ENCODE measurements around the gene NSD1.
"Not testable (repeated sequence)": the region's sequence is repeated elsewhere in the genome, so short reads cannot be mapped to it uniquely, and the experiment has no call there.

The NSD1 gene

DNA sequence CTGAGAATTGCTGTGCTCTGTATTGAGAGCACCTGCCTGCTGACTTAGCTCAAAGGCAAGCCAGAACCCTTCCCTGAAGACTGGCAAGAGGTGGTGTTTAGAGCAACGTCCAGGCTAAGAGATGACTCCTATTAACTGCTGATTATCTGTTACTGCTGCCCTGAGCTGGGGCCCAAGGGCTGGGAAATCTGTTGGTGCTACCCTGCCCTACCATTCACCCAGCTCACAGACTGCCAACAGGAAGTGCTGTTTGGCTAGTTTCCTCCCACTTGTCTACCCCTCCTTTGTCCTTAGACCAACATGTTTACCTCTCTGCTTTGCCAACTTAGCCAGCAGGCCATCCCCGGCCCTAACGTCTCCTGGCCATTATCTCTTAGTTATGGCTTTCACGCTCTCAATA, 163.0 kb downstream of the NSD1 start:
- no peak for DNase-seq

GRCh38 chr5:177297922-177298321, 164.3 kb downstream of the NSD1 start:
- no peak for DNase-seq

DNA sequence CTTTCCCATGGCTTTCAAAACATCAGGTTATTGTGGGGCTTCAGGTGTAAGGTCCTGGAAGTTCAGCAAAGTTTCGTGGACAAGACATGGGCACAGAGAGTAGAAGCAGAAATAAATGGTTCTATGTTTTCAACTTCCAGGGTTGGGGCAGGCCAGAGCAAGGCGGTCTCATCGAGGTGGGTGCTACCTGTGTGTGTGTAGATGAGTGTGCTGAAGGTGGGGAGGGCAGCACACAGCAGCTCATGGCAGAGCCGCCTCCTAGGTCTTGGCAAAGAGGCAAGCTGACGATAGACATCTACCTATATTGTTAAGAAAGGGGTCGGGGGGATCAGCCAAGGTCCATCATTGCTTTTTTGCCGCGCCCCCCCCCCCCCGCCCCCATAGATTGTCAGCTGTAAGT, 166.1 kb downstream of the NSD1 start:
- DNase-seq, result no peak

DNA sequence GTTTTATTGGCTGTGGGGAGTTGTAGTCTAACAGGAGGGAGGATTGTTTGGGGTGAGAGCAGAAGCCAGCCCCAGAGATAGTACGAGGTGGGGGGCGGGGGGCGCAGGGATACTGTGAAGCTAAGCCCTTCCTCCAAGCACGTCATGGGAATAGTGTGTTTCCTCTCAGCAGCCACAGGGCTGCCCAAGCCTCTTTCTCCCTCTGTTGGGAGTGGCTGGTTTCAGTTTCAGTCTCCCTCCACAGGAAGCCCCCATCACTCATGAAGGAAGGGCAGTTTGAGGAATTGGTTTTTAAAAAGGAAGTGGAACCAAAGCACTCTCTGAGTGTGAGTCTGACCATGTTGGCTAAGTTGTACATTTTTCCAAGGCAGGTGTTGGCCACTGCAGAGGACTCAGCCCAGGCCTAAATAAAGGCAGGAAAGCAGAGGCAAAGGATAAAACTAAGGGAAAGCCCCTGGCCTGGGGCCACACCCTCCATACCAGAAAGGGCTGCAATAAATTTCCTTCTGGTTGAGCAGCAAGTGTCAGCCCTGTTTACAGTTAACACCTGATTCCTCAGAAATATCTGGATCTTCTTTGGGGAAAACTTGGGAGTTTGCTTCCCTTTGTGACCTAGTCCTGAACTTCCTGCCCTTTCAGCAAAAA, 166.8 kb downstream of the NSD1 start:
- DNase-seq, result no peak

DNA sequence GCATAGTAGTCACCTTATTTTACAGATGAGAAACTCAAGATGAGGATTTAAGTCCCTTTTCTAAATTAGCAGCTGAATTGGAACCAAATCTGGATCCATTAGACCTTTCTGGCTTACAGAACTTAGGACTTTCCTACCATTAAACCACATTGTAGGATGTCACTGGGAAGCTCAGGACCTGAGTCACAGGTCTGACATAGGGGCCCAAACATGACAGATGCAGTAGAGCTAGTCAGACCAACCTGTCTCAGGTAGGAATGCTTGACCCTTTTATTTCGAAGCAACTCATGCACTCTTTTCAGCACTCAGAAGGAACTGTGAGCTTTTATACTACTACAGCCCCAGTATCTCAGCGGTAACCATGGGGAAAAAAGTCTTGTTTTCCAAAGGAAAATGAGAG, 167.4 kb downstream of the NSD1 start:
- no peak for DNase-seq

GRCh38 chr5:177301503-177302165, 168.1 kb downstream of the NSD1 start:
- no peak for DNase-seq

DNA sequence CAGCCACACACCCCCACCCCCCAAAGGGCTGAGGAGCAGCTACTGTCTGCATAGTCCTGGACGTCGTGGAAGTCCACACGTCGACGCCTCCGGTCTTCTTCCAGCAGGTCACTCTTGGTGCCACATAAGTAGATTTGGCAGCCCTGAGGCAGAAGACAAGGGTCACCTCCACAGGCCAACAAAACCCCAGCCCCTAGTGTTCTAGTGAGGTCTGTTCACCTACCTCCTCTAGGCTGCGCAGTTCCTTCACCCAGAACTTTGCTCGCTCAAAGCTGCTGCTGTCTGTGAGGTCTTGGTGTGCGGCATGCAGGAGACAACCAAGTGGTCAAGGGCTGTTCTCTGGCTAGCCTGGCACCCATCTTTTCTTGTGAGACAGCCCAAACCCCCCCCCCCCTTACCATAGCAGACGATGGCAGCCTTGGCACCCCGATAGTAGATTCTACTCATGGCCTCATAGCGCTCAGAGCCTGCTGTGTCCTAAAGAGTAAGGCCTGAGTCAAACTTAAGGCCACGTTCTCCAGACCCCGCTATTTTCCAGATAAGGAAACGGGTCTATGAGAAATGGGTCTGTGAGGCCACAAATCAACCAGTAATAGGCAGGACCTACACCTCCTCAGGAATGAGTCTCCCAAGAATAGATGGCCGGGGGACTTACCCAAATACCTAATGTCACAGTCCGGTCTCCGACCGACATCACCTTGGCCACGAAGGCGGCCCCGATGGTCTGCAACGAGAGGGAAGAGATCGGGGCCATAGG, 169.0 kb downstream of the NSD1 start:
- no peak for DNase-seq

DNA sequence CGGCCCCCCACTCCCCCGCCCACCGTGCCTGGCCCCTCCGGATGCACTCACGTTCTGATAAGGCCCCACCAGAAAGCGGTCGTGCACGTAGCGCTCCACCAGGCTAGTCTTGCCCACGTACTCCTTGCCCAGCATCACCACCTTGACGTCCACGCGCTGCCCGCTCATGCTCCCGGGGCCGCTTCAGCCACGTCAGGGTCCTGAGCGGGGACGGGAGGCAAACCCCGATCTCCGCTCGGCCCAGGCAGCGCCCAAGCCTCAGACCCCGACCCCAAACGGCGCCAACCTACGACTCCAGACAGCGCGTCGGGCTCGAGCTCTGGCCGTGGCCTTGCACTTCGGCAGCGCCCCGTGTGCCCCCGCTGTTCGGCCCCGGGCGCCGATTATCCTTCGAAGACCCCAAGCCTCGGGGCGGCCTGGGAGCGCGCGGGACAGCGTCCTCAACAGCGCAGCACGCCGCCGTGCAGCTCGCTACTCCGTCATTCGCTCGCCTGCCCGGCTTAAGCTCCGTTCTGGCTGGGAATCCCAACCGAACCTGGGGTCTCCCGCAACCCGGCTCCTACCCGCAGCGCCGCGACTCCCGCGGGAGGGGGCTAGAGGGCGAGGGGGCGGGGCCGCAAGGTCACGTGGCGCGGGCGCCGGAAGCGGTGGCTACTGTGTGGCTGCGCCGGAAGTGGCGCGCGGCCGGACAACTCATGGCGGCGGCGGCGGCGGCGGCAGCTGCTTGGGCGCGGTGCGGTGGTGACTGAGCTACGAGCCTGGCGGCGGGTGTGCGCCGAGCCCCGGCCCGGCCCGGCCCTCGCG, 169.8 kb downstream of the NSD1 start, which contains the start of the genes PRELID1 and RAB24:
Gene PRELID1, plus strand, starts transcription at position 679 of the 804 bp plus-strand sequence. CDS start 187 bp downstream, outside the sequence.
Gene RAB24, minus strand, starts transcription at position 599 of the 804 bp plus-strand sequence. Its CDS starts 431 bp downstream, at position 168.
- peak; percentile 95 for DNase-seq

DNA sequence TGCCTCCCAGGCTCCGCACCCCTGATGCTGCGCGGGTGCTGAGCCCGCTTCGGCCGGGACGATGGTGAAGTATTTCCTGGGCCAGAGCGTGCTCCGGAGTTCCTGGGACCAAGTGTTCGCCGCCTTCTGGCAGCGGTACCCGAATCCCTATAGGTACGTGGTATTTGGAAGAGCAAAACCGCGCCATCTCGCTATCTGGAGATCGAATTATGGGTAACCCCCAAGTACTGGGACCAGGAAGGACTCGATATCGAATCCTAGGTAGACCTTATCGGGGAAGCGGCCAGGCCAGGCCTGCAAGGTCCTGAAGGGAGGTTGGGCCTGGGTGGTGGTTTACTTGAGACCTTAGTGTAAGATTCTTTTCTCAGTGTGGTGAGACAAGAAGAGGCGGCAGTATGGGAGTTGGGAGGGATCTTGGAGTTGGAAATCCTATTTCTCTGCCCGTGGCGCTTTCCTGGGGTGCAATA, 170.4 kb downstream of the NSD1 start:
- no peak for DNase-seq

- DNase-seq, result no peak
These were observed 171.0 kb downstream of the NSD1 start for GRCh38 chr5:177304392-177305119.

DNA sequence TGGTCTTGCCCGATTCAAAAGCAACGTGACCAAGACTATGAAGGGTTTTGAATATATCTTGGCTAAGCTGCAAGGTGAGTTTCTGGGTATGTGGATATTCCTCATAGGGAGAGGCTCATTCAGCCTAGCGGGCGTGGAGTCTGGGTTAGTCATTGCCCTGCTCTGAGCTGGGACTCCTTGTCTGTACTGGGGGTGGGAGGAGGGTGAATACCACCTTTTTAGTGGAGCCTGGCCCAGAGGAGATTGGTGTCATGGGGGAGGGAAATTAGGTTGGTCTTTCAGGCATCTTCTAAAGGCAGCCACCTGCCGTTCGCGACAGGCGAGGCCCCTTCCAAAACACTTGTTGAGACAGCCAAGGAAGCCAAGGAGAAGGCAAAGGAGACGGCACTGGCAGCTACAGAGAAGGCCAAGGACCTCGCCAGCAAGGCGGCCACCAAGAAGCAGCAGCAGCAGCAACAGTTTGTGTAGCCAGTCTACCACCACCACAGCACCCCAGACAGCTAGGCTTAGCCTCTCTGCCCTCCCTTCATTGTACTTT, 172.6 kb downstream of the NSD1 start:
- not testable (repeated sequence) for DNase-seq

DNA sequence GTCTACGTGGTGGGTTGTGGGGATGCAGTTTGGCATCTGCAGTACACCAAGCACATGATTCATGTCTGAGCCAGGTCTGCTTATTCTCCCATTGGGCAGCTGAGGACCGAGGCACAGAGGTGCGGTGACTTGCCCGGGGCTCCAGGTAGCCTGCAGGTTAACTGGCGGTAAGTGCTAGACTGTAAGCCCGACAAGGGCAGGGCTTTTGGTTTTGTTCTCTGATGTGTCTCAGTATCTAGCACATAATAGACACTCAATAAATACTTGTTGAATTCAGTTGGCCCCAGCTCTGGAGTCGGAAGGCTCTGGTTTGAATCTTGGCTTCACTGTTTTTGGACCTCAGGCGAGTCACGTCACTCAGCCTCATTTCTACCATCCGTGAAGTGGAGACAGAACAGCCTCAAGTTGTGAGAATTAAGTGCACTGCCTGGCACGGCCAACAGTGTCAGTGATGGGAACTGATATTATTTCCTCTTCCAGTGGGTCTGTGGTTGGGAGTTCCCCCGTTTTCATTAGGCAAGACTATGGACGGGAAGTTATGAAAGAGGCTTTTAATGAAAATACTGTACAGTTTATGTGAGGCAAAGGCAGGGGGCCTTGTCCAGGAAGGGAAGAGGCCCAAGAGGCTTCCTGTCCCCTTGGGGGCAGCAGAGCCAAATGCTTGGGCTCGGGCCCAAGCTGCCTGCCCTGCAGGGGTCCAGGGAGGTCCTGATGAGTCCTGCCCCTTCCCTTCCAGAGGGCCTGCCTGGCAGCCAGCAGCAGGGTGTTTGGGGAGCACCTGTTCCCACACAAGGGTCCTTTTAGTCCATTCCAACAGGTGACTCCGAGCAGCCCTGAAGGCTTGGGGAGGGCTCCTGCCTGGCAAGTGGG, 173.3 kb downstream of the NSD1 start:
- no peak for DNase-seq

- no peak for DNase-seq
These were observed 174.2 kb downstream of the NSD1 start for GRCh38 chr5:177307544-177308363.

DNA sequence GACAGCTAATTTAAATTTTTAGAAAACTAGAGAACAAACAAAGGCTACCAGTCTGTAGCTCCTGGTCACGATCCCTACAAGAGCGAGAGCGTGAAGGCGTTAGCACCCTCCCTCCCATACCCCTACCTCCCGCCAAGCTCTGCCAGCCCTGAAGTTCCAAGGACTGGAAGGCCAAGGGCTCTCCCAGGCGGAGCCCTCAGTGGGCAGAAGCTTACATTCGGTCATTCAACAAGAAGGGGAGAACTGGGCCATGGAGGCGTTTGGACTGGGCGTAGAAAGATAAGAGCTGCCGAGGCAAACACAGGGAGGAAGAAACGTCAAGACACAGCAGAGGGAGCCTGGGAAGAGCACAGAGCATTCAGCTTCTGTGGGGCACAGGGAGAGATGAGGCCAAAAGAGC, 175.2 kb downstream of the NSD1 start:
- DNase-seq, result no peak

DNA sequence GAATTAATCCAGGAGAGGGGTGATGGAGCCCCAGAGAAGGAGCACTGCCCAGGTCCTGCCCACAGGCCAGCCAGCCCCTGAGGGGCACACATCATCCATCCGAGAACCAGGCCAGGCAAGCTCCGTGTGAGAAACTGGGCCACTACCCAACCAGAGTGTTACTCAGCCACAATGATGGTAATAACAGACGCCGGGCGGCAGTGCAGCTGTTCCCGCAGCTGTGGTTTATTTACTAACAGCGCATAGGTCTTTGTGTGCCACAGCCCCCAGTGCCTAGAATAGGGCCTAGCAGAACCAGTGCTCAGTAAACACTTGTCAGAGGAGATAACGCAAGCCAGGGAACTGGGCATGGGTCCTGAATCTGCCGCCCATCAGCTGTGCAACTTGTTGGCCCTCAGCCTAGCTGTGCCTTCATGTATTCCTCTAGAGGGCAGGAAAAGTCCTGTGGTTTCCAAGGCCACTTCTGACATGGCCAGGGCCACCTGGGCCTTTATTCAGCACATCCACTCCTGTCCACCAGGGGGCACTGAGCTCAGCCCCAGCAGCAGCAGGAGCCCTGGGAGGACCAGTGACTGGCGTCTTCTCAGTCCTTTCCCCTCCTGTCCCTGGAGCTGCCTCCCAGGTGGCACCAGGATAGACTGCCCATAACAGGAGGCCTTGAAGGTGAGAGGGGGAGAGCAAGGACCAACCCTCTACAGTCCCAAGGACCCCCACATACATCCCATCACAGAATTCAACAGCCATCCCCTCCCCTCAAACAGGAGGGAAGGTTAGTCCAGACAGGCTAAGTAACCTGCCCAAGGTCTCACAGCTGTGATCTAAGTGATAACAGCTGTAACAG, 176.0 kb downstream of the NSD1 start:
- peak; percentile 70 for DNase-seq

- DNase-seq, result no peak
These were observed 176.8 kb downstream of the NSD1 start for GRCh38 chr5:177310332-177310731.

GRCh38 chr5:177310757-177311391, 177.3 kb downstream of the NSD1 start:
- DNase-seq, result no peak

- no peak for DNase-seq
These were observed 177.8 kb downstream of the NSD1 start for GRCh38 chr5:177311392-177311722.
